ENCODE measurements around the gene METTL8.

DNA sequence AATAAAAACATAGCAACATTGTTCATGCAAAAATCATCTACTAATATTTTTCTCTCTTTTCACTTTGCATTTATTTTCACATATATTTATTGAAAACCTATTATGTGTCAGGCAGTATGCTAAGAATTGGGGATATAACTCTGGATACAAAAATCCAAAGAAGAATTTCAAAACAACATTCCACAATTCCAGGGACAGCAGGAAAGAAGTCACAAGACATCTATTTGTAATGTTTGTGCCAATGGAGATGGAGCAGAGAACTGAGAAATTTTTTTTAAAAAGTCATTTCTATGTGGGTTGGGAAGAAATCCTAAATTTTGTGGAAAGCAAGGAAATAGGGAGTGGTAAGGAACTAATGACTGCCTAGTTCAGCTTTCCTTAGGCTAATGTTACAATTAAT, 144.5 kb downstream of the METTL8 start:
- no peak for TF ChIP-seq CTCF (IDR thresholded peaks at IDR 0.05)
- TF ChIP-seq POLR2AphosphoS5 (IDR thresholded peaks at IDR 0.05; ENCODE audit: low read depth, low read length) = no peak
- no peak for TF ChIP-seq TCF7L2 (IDR thresholded peaks at IDR 0.05; ENCODE audit: low read depth, low read length)
